Activated naive CD4-positive, alpha-beta T cell treated with anti-CD3 and anti-CD28 coated beads, Interleukin-2, amount 10 ng/mL, durations not matched to agents 5 hours and 36 hours (primary cell): ENCODE results near the gene GPR173. TPM values are rescaled to one million over a fixed set of nuclear protein-coding genes. Genes with fewer than 3 reads are reported as not detected.

Experiments
- total RNA-seq, 2 experiments: library from RNA; stranded (reverse); gene quantifications; one replicate each; pipeline ENCODE4 v1.2.3, GENCODE V29; 2021

Gene GPR173, protein sequence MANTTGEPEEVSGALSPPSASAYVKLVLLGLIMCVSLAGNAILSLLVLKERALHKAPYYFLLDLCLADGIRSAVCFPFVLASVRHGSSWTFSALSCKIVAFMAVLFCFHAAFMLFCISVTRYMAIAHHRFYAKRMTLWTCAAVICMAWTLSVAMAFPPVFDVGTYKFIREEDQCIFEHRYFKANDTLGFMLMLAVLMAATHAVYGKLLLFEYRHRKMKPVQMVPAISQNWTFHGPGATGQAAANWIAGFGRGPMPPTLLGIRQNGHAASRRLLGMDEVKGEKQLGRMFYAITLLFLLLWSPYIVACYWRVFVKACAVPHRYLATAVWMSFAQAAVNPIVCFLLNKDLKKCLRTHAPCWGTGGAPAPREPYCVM
- total RNA-seq: not detected

DNA sequence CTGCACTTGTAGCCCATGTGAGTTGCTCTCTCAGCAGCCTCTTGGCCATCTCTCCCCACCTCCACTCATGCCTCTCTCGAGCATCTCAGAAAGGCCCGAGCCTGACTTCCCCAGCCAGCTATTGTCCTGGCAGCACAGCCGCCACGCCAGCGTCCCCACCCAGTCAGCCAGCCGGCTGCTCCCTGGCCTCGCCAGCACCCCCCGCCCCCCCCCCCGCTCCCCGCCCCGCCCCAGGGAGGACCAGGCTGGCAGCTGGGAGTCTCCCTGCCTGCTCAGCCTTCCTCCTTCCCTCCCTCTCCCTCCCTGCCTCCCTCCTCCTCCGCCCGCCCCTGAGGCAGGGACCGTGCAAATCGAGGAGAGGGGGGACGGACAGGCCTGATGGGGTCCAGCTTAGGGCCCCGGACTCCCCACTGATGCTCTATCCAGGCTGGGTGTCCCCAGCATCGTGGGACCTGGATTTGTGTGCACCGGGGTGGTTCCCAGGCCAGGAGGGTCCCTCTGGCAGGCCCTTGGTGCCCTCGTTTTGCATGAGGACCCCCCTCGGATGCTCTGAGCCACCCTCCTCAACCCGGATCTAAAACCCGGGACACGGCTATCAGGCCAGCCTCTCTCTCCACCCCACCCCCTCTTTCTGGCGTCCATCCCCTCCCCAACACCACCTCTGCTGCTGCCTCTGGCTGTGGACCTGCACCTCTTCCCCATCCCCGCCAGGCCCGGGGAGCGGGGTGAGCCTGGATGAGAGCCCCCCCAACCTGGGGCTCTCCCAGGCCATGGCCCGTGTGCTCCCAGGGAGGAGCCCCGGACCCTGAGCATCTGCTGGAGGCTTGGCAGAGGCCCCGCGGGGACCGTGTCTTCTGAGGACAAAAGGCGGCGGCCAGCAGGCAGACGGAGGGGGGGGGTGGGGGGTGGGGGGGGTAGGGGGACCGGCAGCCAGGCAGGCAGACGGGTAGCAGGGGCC, at the start of gene GPR173:
Gene GPR173 (plus strand): TSS at position 621 of the 958 bp plus-strand sequence. CDS start 27,833 bp downstream, outside the sequence.

DNA sequence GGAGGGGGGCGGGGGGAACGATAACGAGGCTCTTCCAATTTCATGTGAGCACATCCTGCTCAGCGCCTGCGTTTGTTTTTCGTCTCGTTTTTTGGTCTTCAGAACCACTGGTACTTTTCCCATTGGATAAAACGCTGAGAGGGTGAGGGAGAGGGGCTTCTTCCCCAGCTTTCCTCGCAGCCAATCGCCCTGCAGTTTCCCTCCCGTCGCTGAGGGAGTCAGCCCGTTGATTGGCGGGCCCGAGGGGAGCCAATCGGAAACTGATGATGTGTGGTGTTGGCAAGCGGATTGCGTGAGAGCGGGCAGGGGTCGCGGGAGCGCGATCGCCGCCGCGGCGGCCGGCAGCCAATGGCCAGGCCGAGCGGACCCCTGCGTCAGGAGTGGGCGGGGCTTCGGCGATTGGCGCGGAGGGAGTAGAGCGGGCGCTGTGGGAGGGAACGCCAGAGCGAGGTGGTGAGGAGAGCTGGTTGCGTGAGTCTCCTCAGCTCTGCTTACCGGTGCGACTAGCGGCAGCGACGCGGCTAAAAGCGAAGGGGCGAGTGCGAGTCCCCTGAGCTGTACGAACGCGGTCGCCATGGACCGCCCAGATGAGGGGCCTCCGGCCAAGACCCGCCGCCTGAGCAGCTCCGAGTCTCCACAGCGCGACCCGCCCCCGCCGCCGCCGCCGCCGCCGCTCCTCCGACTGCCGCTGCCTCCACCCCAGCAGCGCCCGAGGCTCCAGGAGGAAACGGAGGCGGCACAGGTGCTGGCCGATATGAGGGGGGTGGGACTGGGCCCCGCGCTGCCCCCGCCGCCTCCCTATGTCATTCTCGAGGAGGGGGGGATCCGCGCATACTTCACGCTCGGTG, 33.6 kb downstream of the GPR173 start, which contains the start of gene TSPYL2:
Gene TSPYL2 (plus strand): TSS at position 443 of the 848 bp plus-strand sequence. CDS start 132 bp downstream, at position 575.

DNA sequence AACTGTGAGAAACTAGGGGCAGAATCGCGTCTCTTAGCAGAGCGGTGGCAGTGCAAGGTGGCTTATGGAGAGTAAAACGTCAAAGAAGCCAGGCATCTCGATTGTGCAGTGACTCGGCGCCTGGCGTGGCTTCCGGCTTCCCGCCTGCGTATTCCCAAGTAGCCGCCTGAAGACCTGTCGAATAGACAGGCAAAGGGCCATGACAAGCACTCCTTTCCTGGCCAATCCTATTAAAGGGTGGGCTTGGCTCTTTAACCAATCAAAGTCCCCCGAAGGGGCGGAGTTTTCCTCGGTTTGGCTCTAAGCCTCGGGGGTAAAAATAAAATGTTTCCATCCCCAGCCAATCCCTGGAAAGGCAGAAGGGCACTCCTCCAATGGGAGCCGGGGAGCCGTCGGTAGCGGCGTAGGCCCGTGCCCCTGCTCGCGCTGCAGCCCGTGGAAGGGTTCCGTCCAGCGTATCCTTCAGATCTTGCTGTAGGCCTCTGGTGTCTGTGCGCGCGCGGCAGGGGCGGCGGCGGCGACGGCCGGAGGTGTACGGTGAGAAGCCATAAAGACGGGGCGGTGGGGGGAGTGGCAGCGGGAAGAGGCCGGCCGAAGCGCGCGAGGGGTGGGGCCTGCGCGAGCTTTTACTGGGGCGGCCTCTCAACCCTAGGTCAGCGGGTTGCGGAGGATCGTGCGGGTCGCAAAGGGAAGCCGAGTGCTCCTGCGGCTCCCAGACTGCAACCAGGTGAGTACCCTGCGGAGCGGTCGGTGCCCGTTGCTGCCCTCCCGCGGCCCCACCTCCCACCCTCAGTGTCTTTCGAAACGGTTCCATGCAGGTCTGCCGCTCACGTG, 45.4 kb downstream of the GPR173 start, which contains the start of gene KANTR:
Gene KANTR (plus strand): TSS at position 395 of the 834 bp plus-strand sequence. CDS start 30,131 bp downstream, outside the sequence.

Other genes with a start within 250 kb of the GPR173 start
- not detected for gene XAGE5, start 237.5 kb upstream of the GPR173 start, total RNA-seq
- gene XAGE3, start 180.7 kb upstream of the GPR173 start, total RNA-seq: not detected
- gene FAM156B, start 151.5 kb upstream of the GPR173 start, total RNA-seq: 10 to 100 TPM; 11.5 to 12.3 TPM
- gene FAM156A, start 90.3 kb upstream of the GPR173 start, total RNA-seq: 10 to 100 TPM; 18.8 to 23.5 TPM
- gene TSPYL2, start 33.6 kb downstream of the GPR173 start, total RNA-seq: 10 to 100 TPM; 17.6 to 21.6 TPM
- gene KANTR, start 45.4 kb downstream of the GPR173 start, total RNA-seq: 10 to 100 TPM in 1 of 2 experiments, 1 to 10 TPM in 1; 9.9 to 10.9 TPM
- 10 to 100 TPM; 78.5 to 91.7 TPM for gene KDM5C, start 176.4 kb downstream of the GPR173 start, total RNA-seq
- gene IQSEC2, start 232.8 kb downstream of the GPR173 start, total RNA-seq: under 1 TPM; 0.08 to 0.14 TPM